Measurements from ENCODE around the gene OR10V1. TPM values are rescaled to one million over a fixed set of nuclear protein-coding genes. Genes with fewer than 3 reads are reported as not detected.
"Not testable (repeated sequence)": the region's sequence is repeated elsewhere in the genome, so short reads cannot be mapped to it uniquely, and the experiment has no call there.

Gene OR10V1
- total RNA-seq, 1 experiment from 2014 or later = not detected

- no peak for DNase-seq
- Histone ChIP-seq H3K27me3 (no peaks in the 10 kb centered on the region), H3K9me3 (no peaks in the 10 kb centered on the region), H3K4me3 (no peak overlapping the region), H3K36me3 (no peaks in the 10 kb centered on the region)
These were observed 14.5 kb upstream of the OR10V1 start for GRCh38 chr11:59728154-59728553.

- DNase-seq = no peak
- no peak overlapping the region for H3K4me3 ChIP-seq
- no peaks in the 10 kb centered on the region; the same call in 1 of the 2 replicates for H3K27me3 ChIP-seq
- H3K36me3 ChIP-seq = no peaks in the 10 kb centered on the region
- no peaks in the 10 kb centered on the region for H3K9me3 ChIP-seq
These were observed 13.8 kb upstream of the OR10V1 start for GRCh38 chr11:59727426-59727825.

- H3K4me3 ChIP-seq = no peak overlapping the region
- no peaks in the 10 kb centered on the region for H3K36me3 ChIP-seq
- DNase-seq = no peak
- no peaks in the 10 kb centered on the region for H3K9me3 ChIP-seq
- no peaks in the 10 kb centered on the region; the same call in 1 of the 2 replicates for H3K27me3 ChIP-seq
These were observed 10.4 kb upstream of the OR10V1 start for GRCh38 chr11:59724066-59724465.

- H3K36me3 ChIP-seq = no peaks in the 10 kb centered on the region
- peaks cover 4% of the 10 kb centered on the region; the same call in 1 of the 2 replicates for H3K27me3 ChIP-seq
- DNase-seq = no peak
- H3K9me3 ChIP-seq = no peaks in the 10 kb centered on the region
- H3K4me3 ChIP-seq = no peak overlapping the region
These were observed 5.9 kb upstream of the OR10V1 start for GRCh38 chr11:59719556-59719955.

- H3K9me3 ChIP-seq = no peaks in the 10 kb centered on the region
- H3K27me3 ChIP-seq = peaks cover 4% of the 10 kb centered on the region; the same call in 1 of the 2 replicates
- DNase-seq = no peak
- H3K36me3 ChIP-seq = no peaks in the 10 kb centered on the region
- no peak overlapping the region for H3K4me3 ChIP-seq
These were observed 2.4 kb upstream of the OR10V1 start for GRCh38 chr11:59716051-59716450.

GRCh38 chr11:59710136-59710847 lies 3.4 kb downstream of the OR10V1 start:
- H3K9me3 ChIP-seq = peaks cover 6% of the 10 kb centered on the region; the same call in 1 of the 2 replicates
- H3K27me3 ChIP-seq = no peaks in the 10 kb centered on the region
- no peak for DNase-seq
- no peaks in the 10 kb centered on the region for H3K36me3 ChIP-seq
- no peak overlapping the region for H3K4me3 ChIP-seq

- Histone ChIP-seq H3K4me3 (no peak overlapping the region), H3K36me3 (no peaks in the 10 kb centered on the region), H3K9me3 (peaks cover 13% of the 10 kb centered on the region), H3K27me3 (no peaks in the 10 kb centered on the region)
- no peak for DNase-seq
These were observed 5.1 kb downstream of the OR10V1 start for GRCh38 chr11:59708537-59708936.

- no peak overlapping the region for H3K4me3 ChIP-seq
- H3K36me3 ChIP-seq = no peaks in the 10 kb centered on the region
- H3K27me3 ChIP-seq = no peaks in the 10 kb centered on the region
- H3K9me3 ChIP-seq = peaks cover 13% of the 10 kb centered on the region
- DNase-seq = no peak
These were observed 6.3 kb downstream of the OR10V1 start for GRCh38 chr11:59707371-59707770.

GRCh38 chr11:59706518-59707285 lies 6.9 kb downstream of the OR10V1 start:
- DNase-seq = peak; percentile 86
- H3K4me3 ChIP-seq = no peak overlapping the region
- peaks cover 13% of the 10 kb centered on the region for H3K9me3 ChIP-seq
- H3K36me3 ChIP-seq = no peaks in the 10 kb centered on the region
- H3K27me3 ChIP-seq = no peaks in the 10 kb centered on the region

GRCh38 chr11:59705294-59705693 lies 8.4 kb downstream of the OR10V1 start:
- no peak overlapping the region for H3K4me3 ChIP-seq
- no peaks in the 10 kb centered on the region for H3K27me3 ChIP-seq
- peaks cover 13% of the 10 kb centered on the region for H3K9me3 ChIP-seq
- no peaks in the 10 kb centered on the region for H3K36me3 ChIP-seq
- no peak for DNase-seq

GRCh38 chr11:59703515-59703914 lies 10.1 kb downstream of the OR10V1 start:
- H3K27me3 ChIP-seq, DNase-seq: not testable (repeated sequence)
- peaks cover 12% of the 10 kb centered on the region for H3K9me3 ChIP-seq

GRCh38 chr11:59700157-59700556 lies 13.5 kb downstream of the OR10V1 start:
- not testable (repeated sequence) for H3K36me3 ChIP-seq, H3K9me3 ChIP-seq, H3K27me3 ChIP-seq, H3K4me3 ChIP-seq, DNase-seq

More at GRCh38 chr11:59703515-59703914, 10.1 kb downstream of the OR10V1 start:
- not testable (repeated sequence) for H3K4me3 ChIP-seq, H3K36me3 ChIP-seq

- H3K27me3 ChIP-seq = no peaks in the 10 kb centered on the region
- H3K4me3 ChIP-seq = no peak overlapping the region
- H3K9me3 ChIP-seq = no peaks in the 10 kb centered on the region
- DNase-seq = no peak
- no peaks in the 10 kb centered on the region for H3K36me3 ChIP-seq
These were observed 15.1 kb downstream of the OR10V1 start for GRCh38 chr11:59698506-59698905.

GRCh38 chr11:59692915-59693314 lies 20.7 kb downstream of the OR10V1 start:
- Histone ChIP-seq H3K4me3 (no peak overlapping the region), H3K9me3 (peaks cover 12% of the 10 kb centered on the region), H3K36me3 (no peaks in the 10 kb centered on the region), H3K27me3 (no peaks in the 10 kb centered on the region)
- DNase-seq = no peak

GRCh38 chr11:59691156-59691555 lies 22.5 kb downstream of the OR10V1 start:
- H3K27me3 ChIP-seq = no peaks in the 10 kb centered on the region
- no peak overlapping the region for H3K4me3 ChIP-seq
- no peak for DNase-seq
- no peaks in the 10 kb centered on the region for H3K36me3 ChIP-seq
- peaks cover 12% of the 10 kb centered on the region for H3K9me3 ChIP-seq

- Histone ChIP-seq H3K27me3 (no peaks in the 10 kb centered on the region), H3K4me3 (no peak overlapping the region), H3K9me3 (peaks cover 12% of the 10 kb centered on the region), H3K36me3 (no peaks in the 10 kb centered on the region)
- no peak for DNase-seq
These were observed 24.6 kb downstream of the OR10V1 start for GRCh38 chr11:59689015-59689414.

- H3K36me3 ChIP-seq, H3K27me3 ChIP-seq, H3K9me3 ChIP-seq, H3K4me3 ChIP-seq, DNase-seq: not testable (repeated sequence)
These were observed 32.4 kb downstream of the OR10V1 start for GRCh38 chr11:59681260-59681725.
